ENCODE measurements around the gene AK9.

DNA sequence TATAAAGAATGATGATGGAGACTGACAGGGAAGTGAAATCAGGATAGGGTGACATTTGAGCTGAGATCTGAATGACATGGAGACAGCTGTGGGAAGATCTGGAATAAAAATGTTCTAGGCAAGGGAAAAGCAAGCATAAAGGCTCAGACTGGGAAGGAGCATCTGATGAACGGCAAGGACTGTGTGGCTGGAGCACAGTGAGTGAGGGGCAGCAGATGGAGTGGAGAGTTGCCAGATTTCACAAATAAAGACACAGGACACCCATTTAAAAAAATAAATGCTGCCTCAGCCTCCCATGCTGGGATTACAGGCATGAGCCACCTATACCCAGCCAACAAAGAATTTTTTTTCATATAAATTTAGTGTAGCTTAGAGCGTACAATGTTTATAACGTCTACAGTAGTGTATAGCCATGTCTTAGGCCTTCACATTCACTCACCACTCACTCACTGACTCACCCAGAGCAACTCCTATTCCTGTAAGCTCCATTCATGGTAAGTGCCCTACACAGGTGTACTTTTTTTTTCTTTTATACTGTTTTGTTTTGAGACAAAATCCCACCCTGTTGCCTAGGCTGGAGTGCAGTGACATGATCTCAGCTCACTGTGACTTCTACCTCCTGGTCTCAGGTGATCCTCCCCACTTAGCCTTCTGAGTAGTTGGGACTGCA, 205.6 kb downstream of the AK9 start:
- no peak for TF ChIP-seq POLR2A (IDR thresholded peaks at IDR 0.05; ENCODE audit: low read length)
- TF ChIP-seq, protein P1, sequence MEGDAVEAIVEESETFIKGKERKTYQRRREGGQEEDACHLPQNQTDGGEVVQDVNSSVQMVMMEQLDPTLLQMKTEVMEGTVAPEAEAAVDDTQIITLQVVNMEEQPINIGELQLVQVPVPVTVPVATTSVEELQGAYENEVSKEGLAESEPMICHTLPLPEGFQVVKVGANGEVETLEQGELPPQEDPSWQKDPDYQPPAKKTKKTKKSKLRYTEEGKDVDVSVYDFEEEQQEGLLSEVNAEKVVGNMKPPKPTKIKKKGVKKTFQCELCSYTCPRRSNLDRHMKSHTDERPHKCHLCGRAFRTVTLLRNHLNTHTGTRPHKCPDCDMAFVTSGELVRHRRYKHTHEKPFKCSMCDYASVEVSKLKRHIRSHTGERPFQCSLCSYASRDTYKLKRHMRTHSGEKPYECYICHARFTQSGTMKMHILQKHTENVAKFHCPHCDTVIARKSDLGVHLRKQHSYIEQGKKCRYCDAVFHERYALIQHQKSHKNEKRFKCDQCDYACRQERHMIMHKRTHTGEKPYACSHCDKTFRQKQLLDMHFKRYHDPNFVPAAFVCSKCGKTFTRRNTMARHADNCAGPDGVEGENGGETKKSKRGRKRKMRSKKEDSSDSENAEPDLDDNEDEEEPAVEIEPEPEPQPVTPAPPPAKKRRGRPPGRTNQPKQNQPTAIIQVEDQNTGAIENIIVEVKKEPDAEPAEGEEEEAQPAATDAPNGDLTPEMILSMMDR (IDR thresholded peaks at IDR 0.05), result no peak
- no peak for TF ChIP-seq JUN (IDR thresholded peaks at IDR 0.05)
- TF ChIP-seq MYC (IDR thresholded peaks at IDR 0.05; ENCODE audit: borderline replicate concordance, low read length), result no peak
- no peak for TF ChIP-seq BHLHE40 (IDR thresholded peaks at IDR 0.05; ENCODE audit: low read depth, low read length)
- TF ChIP-seq EP300 (IDR thresholded peaks at IDR 0.05), result no peak
- no peak for TF ChIP-seq POLR2AphosphoS2 (conservative IDR thresholded peaks at IDR 0.05; ENCODE audit: low read length)
- no peak for TF ChIP-seq PHF8 (IDR thresholded peaks at IDR 0.05; ENCODE audit: borderline replicate concordance, low read depth)
- no peak for TF ChIP-seq ZC3H11A (IDR thresholded peaks at IDR 0.05)
- TF ChIP-seq, protein P2, sequence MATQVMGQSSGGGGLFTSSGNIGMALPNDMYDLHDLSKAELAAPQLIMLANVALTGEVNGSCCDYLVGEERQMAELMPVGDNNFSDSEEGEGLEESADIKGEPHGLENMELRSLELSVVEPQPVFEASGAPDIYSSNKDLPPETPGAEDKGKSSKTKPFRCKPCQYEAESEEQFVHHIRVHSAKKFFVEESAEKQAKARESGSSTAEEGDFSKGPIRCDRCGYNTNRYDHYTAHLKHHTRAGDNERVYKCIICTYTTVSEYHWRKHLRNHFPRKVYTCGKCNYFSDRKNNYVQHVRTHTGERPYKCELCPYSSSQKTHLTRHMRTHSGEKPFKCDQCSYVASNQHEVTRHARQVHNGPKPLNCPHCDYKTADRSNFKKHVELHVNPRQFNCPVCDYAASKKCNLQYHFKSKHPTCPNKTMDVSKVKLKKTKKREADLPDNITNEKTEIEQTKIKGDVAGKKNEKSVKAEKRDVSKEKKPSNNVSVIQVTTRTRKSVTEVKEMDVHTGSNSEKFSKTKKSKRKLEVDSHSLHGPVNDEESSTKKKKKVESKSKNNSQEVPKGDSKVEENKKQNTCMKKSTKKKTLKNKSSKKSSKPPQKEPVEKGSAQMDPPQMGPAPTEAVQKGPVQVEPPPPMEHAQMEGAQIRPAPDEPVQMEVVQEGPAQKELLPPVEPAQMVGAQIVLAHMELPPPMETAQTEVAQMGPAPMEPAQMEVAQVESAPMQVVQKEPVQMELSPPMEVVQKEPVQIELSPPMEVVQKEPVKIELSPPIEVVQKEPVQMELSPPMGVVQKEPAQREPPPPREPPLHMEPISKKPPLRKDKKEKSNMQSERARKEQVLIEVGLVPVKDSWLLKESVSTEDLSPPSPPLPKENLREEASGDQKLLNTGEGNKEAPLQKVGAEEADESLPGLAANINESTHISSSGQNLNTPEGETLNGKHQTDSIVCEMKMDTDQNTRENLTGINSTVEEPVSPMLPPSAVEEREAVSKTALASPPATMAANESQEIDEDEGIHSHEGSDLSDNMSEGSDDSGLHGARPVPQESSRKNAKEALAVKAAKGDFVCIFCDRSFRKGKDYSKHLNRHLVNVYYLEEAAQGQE (IDR thresholded peaks at IDR 0.05), result no peak
- no peak for TF ChIP-seq RAD21 (conservative IDR thresholded peaks at IDR 0.05 in 1 of 2, IDR thresholded peaks at IDR 0.05 in 1 of 2)

All from A549 (cell line).